Esophagus mucosa (tissue), 1 donor: ENCODE results near the gene NCR1. TPM values are rescaled to one million over a fixed set of nuclear protein-coding genes. Genes with fewer than 3 reads are reported as not detected.
"Not testable (repeated sequence)": the region's sequence is repeated elsewhere in the genome, so short reads cannot be mapped to it uniquely, and the experiment has no call there.

Source experiments
- ATAC-seq: fragments of 200-7000 bp; cut with Tn5 transposase; one replicate; pipeline ENCODE4 v1.9.1; 2020
- total RNA-seq: library from RNA; stranded (reverse); gene quantifications from one replicate; pipeline ENCODE4 v1.2.4, GENCODE V29; 2023
- donor health status: DM: yes; HTN: yes; CAD: no.

Gene NCR1, protein sequence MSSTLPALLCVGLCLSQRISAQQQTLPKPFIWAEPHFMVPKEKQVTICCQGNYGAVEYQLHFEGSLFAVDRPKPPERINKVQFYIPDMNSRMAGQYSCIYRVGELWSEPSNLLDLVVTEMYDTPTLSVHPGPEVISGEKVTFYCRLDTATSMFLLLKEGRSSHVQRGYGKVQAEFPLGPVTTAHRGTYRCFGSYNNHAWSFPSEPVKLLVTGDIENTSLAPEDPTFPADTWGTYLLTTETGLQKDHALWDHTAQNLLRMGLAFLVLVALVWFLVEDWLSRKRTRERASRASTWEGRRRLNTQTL
- total RNA-seq = 0.44 TPM

DNA sequence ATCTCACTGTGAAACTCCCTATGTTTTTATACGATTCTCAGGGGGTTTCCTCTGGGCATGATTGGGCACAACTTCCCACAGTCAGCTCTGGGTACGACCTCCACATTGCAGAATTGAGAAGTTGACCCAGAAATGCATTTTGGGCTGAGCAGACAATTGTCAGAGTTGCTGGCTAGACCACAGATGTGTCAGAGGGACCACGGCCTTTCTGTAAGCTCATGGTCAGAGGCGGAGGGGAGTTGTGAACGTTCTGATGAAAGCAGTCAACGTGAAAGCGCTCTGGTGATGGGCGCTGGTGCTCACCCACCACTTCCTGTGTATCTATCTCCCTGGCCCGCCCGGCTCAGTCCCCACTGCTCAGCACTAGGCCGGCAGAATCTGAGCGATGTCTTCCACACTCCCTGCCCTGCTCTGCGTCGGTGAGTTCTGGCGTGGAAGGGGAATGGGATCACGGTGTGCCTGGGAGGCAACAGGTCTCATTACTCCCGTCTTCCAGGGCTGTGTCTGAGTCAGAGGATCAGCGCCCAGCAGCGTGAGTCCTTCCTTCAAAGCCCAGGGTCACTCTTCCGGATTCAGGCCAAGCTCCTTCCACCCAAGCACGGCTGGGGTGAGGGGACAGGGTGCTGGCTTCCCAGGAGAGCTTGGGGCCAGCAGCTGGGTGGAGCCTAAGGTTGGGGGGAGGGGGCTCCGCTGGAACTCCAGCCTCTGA lies at the start of gene NCR1:
Gene NCR1 (plus strand): TSS at position 346 of the 709 bp plus-strand sequence. CDS start 40 bp downstream, at position 386.
- ATAC-seq = no peak

DNA sequence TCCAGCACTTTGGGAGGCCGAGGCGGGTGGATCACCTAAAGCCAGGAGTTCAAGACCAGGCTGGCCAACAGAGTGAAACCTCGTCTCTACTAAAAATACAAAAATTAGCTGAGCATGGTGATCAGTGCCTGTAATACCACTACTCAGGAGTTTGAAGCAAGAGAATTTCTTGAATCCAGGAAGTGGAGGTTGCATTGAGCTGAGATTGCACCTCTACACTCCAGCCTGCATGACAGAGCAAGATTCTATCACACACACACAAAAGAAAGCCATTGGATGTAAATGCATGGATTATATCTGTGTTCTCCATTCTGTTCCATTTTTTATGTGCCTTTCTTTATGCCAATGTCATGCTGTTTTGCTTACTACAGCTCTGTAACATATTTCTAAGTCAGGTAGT lies 47.5 kb upstream of the NCR1 start:
- not testable (repeated sequence) for ATAC-seq

DNA sequence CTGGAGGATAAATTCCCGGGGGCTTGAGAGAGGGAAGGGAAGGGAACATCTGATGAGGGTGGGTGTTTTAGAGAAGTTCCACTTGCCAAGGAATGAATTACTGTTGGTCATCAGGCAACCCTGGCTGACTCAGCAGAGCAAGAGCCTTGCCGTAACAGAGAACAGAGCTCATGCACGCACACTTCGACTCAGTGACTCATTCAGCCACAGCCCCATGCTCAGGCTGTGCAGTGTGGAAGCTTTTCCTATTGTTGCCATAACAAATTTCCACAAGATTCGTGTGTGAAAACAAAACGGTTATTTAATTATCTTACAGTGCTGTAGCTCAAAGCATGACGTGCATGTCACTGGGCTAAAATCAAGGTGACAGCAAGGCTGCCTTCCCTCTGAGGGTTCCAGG lies 46.5 kb upstream of the NCR1 start:
- ATAC-seq = not testable (repeated sequence)

DNA sequence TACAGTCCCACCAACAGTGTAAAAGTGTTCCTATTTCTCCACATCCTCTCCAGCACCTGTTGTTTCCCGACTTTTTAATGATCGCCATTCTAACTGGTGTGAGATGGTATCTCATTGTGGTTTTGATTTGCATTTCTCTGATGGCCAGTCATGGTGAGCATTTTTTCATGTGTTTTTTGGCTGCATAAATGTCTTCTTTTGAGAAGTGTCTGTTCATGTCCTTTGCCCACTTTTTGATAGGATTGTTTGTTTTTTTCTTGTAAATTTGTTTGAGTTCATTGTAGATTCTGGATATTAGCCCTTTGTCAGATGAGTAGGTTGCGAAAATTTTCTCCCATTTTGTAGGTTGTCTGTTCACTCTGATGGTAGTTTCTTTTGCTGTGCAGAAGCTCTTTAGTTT lies 42.5 kb upstream of the NCR1 start:
- not testable (repeated sequence) for ATAC-seq

DNA sequence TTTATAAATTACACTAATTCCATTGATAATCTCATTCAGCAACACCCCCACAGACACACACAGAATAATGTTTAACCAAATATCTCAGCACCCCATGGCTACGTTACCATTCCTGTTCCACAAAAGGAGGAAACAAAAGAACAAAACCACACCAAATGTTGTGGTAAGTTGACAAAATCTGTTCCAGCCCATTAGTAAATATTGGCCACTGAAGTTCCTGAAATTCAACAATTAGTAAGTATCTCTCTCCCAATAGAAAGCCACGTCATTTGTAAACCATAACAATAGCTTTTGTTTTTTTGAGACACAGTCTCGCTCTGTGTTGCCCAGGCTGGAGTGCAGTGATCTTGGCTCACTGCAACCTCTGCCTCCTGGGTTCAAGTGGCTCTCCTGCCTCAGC lies 34.3 kb upstream of the NCR1 start:
- ATAC-seq = no peak

DNA sequence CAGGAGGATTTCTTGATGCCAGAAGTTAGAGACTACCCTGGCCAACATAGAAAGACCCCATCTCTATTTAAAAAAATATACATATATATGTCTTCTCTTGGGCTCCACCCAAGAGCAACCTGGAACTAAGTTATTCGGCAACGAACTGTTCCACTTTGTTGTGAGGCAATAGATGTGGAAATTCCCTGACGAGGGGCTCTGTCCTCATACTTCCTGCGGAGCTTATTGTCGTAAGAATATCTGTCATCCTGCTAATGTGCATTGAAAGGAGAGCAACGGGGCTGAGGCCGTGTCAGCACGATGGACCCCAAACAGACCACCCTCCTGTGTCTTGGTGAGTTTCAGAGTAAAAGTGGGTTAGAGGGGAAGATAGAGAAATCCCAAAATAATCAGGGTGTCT lies 32.0 kb upstream of the NCR1 start, which contains the start of gene FCAR:
Gene FCAR (plus strand): TSS at position 246 of the 400 bp plus-strand sequence. CDS start 55 bp downstream, at position 301.
- no peak for ATAC-seq

DNA sequence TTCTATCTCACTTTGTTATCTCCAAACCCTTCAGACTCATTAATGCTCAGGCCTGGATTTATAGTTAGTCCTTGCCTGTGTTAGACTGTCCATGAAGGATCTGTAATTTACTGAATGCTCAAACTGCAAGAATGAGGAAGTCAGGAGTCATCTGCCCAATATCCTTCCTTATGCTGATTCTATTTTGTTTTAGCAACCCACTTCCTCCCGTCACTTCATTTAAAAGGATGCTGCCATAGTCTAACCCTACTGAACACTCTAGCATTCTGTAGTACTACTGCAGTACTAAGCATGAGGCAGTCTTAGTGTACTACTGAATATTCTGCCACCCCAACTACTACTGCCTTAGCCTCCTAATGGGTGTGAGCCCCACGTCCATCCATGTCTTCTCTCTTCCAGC lies 30.4 kb upstream of the NCR1 start:
- no peak for ATAC-seq

DNA sequence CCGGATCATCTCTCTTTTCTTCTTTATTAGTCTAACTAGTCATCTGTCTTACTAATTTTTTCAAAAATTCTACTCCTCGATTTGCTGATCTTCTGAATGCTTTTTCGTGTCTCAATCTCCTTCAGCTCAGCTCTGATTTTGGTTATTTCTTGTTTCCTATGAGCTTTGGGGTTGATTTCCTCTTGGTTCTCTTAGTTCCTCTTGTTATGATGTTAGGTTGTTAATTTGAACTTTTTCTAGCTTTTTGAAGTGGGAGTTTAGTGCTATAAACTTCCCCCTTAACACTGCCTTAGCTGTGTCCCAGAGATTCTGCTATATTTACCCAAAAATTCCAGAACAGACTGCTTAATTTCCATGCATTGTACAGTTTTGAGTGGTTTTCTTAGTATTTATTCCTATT lies 28.5 kb upstream of the NCR1 start:
- no peak for ATAC-seq

DNA sequence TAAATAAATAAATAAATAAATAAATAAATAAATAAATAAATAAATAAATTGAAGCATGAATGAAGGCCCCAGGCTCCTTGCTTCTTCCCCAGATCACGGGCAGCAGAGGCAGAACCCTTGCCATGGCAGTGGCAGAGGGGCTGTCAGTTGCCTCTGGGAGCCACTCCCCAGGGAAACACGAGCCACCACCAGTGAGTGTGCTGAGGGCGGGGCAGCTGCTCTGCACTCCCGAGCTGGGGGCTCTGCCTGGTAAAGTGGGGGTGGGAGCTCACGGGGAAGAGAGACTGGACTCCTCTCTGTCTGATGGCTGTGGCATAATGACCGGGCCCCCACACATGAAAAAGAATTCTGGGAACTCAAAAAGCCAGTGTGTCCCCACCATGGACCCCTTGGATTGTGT lies 24.1 kb upstream of the NCR1 start:
- ATAC-seq = no peak

DNA sequence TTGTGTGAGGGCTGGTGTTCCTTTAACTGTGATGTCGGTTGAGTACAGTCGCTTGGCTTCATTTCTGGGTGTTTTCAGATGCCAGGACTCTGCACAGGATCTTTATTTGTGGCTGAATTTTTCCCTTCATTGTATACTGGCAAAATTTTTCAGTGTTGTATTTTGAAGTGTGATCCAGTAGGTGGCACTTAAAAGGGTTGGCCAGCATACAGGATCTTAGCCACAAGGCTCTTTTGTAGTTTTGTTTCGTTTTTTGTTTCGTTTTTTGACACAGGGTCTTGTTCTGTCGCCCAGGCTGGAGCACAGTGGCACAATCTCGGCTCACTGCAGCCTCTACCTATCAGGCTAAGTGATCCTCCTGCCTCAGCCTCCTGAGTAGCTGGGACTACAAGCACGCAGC lies 23.2 kb upstream of the NCR1 start:
- ATAC-seq = no peak

DNA sequence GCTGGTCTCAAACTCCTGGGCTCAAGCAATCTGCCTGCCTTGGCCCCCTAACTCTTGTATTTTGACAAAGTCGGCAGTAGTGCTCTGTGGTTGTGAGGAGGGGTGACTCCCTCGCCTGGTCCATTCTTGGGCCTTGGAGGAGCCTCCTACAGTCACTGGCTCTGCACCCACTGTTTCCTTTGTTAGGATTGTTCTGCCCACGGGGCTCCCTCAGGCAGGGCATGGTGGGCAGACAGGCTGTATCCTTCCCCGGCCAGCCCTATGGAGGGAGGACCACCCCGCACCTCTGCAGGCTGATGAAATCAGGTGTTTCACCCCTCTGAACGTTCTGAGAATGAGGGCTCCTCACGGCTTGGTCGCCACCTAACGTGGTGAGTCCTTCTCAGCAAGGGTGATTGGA lies 22.7 kb upstream of the NCR1 start:
- no peak for ATAC-seq

DNA sequence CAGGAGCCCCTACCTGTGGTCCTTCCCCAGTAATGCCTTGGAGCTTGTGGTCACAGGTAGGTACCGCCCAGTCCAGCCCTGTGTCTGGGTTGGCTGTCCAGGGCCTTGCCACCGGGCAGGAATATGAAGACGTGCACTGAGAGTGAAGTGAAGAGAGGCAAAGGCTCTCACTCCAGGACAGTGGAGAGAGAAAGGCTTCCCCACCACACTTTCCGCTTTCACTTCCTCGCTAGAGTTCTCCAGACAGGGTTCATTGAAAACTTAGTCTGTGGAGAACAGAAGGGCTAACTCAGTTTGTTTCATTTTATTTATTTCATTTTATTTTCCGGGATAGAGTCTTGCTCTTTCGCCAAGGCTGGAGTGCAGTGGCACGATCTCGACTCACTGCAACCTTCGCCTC lies 17.7 kb upstream of the NCR1 start:
- ATAC-seq = no peak

DNA sequence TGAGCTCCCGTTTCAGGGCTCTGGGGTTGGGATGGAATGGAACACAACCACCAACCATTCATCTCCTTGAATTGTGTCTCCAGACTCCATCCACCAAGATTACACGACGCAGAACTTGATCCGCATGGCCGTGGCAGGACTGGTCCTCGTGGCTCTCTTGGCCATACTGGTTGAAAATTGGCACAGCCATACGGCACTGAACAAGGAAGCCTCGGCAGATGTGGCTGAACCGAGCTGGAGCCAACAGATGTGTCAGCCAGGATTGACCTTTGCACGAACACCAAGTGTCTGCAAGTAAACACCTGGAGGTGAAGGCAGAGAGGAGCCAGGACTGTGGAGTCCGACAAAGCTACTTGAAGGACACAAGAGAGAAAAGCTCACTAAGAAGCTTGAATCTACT lies 16.4 kb upstream of the NCR1 start:
- no peak for ATAC-seq

DNA sequence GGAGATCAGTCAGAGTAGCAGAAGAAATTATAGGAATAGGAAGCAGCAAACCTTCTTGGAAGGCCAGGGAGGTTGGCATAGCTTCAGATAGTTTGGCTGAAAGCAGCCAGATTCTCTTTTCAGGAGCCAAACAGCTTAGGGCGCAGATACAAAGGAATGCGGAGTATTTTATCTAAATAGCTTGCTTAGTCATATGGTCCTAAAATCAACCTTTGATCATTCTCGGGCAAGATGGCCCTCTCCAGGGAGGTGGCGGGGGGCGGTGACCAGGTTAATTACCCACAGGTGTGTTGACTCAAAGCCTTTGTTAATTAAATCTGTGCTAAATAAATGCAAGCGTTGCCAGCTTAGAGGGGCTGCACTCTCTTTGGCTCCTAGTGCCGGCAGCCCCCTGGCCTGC lies 12.5 kb upstream of the NCR1 start:
- no peak for ATAC-seq

DNA sequence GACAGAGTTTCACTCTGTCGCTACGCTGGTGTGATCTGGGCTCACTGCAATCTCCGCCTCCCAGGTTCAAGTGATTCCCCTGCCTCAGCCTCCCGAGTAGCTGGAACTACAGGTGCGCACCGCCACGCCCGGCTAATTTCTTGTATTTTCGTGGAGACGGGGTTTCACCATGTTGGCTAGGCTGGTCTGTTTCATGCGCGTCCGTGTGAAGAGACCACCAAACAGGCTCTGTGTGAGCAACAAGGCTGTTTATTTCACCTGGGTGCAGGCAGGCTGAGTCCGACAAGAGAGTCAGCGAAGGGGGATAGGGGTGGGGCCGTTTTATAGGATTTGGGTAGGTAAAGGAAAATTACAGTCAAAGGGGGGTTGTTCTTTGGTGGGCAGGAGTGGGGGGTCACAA lies 11.8 kb upstream of the NCR1 start:
- ATAC-seq = not testable (repeated sequence)

DNA sequence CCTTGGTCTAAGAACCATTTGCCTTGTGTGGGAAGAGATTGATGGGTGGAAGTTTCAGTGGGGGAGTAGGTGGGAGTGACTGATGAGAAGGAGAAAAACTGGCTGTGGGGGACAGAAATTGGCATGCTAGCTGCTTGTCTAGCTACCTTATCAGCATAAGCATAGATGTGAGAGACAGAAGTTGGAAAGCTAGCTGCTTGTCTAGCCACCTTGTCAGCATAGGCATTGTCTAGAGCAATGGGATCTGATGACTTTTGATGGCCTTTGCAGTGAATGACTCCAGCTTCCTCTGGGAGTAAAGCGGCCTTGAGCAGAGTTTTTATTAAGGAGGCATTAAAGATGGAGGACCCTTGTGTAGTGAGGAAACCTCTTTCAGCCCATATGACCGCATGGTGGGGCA lies 9.9 kb upstream of the NCR1 start:
- no peak for ATAC-seq

DNA sequence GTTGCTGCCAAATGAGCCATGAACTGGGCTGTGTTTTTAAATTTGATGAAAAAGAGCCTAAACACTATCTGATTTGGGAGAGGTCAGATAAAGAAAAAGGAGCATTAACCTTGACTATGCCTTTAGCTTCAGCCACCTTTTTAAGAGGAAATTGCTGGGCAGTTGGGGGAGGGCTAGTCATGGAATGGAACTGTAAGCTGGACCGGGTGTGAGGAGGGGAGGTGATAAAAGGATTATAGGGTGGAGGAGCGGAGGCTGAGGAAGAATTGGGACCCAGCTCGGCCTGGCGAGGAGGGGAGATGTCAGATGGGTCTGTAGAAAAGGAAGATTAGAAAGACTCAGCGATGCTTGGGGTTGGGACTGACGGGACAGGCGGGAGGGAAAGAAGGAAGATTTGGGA lies 7.3 kb upstream of the NCR1 start:
- not testable (repeated sequence) for ATAC-seq

DNA sequence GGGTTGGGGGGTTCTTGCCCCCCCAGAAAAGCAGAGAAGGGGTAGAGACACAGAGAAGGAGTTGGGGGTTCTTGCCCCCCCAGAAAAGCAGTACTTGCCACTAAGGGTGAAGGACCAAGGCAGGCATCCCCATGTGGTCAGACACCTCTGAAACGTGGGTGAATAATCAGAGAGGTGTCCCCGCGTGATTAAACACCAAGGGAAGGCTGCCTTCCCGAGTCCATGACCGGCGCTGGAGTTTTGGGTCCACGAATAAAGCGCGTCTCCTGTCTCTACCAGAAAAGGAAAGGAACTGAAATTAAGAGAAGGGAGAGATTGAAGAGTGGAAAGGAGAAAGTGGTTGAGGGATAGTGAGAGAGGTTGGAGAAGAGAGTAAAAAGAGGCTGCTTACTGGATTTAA lies 6.3 kb upstream of the NCR1 start:
- ATAC-seq = not testable (repeated sequence)

DNA sequence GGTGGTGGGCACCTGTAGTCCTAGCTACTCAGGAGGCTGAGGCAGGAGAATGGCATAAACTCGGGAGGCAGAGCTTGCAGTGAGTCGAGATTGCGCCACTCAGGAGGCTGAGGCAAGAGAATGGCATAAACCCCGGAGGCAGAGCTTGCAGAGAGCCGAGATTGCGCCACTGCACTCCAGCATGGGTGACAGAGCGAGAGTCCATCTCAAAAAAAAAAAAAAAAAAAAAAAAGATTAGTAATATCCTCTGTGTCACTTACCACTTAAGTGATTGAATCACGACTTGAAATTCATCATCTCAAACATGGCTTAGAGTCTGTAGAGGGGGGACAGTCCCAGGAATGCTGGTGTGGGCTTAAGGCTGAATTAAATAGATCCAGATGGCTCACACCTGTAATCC lies 4.8 kb upstream of the NCR1 start:
- ATAC-seq = not testable (repeated sequence)

DNA sequence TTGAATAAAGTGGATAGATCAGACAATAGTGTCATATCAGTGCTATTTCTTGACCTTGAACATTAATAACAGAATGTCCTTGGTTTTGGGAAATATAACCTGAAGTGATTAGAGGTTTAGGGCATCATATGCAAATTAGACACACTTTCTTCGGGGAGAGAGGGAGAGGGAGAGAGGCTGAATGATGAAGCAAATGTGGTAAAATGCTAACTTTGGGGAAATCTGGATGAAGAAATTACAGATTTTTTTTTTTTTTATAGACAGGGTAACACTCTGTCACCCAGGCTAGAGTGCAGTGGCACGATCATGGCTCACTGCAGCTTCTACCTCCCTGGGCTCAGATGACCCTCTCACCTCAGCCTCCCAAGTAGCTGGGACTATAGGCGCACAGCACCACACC lies 3.9 kb upstream of the NCR1 start:
- no peak for ATAC-seq

DNA sequence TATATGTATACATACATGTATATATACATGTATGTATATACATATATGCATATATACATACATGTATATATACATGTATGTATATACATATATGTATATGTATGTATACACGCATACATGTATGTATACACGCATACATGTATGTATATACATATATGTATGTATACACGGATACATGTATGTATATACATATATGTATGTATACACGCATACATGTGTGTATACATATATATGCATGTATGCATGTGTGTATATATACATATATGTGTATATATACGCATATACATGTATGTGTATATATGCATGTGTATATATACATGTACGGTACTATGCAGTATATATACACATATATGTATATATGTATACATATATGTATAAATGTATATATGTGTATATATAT lies 2.6 kb upstream of the NCR1 start:
- no peak for ATAC-seq

DNA sequence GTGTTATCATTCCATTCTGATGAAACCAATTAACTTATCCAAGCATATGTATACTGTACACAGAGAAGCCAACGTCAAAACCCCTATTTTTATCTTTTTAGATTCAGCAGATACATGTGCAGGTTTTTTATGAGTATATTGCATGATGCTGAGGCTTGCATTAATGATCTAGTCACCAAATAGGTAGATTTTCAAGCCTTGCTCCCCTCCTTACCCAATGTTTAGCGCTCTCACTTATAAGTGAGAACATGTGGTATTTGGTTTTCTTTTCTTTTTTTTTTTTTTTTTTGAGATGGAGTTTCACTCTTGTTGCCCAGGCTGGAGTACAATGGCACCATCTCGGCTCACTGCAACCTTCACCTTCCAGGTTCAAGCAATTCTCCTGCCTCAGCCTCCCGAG lies 1.7 kb upstream of the NCR1 start:
- not testable (repeated sequence) for ATAC-seq

DNA sequence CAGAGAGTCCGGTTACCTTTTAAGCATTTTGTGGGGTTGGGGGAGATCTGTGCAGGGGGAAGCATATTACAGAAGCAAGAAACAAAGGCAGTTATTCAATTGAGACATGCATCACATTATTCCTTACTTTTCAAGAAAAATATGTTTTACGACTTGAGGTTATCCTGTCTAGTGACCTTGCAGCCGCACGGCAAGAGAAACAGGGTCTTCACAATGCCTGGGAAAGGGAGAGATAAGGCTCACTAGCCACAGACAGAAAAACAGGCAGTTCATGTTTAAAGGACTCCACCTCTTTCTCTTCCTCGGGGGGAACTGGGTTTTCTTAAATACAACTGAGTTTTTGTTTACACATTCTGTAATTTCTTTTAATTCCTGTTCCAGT lies 536 bp upstream of the NCR1 start:
- ATAC-seq = no peak

DNA sequence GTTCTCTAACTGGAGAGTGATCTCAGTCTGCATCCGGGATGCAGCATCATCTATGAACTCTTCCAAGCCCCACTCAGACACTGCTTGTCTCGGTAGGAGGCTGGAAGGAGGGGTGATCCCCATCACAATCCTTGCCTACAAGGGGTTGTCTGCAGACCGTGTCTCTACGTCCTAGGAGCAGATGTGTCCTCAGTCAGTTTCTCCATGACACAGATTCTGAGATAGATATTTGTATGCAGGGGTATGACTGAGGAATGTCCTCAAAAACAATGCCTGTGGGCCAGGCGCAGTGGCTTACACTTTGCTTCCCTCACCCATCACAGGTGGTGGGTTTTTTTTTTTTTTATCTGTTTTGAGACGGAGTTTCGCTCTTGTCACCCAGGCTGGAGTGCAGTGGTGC lies 871 bp downstream of the NCR1 start:
- no peak for ATAC-seq
